RCC 7860 (cell line): Measurements from ENCODE around the gene SEMA3G.

Source experiments
- DNase-seq: peaks from one replicate; pipeline ENCODE4 v3.0.0-alpha.2; 2015; ENCODE audit warnings: low spot score
- FAIRE-seq: peaks from 2 replicates; lab custom pipeline; 2012; peaks lifted over from hg19 to GRCh38; lab: Jason Lieb, UNC

Gene SEMA3G

DNA sequence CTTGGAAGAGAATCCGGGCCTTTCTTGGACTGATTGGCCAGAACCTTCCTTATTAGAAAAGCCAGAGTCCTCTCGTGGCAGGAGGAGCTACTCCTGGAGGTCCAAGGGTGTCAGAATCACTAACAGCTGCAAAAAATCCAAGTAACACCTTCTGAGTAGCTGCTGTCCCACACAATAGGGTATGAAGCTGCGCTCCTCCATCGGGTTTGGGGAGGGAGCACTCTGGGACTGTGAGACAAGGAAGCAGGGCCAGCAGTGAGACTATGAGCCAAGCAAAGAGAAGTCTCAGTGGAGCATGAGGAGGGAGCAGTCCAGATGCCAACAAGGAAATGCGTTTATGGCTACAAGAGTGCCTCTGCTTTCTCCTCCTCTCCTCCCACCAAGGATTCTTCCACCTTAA is 21.7 kb downstream of the SEMA3G start:
- no peak for FAIRE-seq

DNA sequence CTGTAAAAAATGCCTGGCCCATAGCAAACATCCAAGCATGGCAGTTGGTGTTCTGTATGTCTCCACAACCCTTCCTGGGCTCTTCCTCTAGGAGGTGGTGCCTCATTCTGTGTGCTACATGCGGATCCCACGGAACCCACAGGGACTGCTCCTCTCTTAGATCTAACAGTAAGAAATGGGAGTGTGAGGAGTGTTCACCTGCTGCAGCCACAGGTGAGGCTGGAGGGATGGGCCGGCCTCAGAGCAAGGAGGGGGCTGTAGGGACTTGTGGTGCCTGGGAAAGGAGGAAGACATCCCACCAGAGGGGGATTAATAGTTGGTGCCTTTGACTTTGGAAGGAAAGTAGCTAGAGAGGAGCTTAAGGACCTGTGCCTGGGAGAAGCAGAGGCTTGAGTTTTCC is 22.2 kb downstream of the SEMA3G start:
- DNase-seq = no peak
- FAIRE-seq = no peak

More for the DNA sequence above, 21.7 kb downstream of the SEMA3G start:
- DNase-seq = no peak

- no peak for FAIRE-seq
- DNase-seq = no peak
These were observed 24.5 kb downstream of the SEMA3G start for GRCh38 chr3:52420388-52420787.

GRCh38 chr3:52415800-52416199 is 29.1 kb downstream of the SEMA3G start:
- DNase-seq (no peak), FAIRE-seq (no peak)

DNA sequence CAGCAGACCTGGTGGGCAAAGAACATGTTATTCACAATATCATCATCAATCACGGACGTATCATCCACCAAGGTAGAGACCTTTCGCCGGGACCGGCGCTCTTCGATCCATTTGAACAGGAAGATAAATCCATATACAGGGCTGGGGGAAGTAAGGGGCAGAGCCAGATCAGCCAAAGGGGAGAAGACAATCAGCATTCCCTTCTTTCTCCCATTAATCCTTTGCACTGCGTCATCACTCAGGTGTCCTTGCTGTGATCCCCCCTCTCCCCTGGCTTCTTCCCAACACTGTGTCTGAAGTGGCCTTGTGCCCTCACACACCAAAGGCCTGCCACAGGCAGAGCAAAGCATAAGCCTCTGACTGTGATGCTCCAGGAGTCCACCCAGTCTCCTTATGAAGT is 36.4 kb downstream of the SEMA3G start:
- FAIRE-seq = no peak
- no peak for DNase-seq

DNA sequence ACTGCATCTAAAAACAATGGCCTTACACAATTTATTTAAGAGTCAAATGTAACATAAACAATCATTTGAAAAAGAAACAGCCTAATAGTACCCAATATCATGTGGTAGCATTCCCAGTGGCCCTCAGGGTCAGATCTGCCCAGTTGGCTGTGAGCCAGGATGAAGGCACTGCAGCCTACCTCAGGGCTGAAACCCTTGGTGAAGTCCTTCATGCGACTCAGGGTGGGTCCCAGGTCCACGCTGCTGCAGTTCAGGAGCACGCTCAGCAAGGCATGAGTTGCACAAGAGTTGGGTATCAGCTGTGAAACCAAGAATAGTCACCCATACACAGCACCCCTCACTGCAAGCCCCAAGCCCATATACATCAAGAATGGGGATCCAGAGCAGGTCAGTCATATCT is 37.1 kb downstream of the SEMA3G start:
- no peak for DNase-seq
- FAIRE-seq = no peak

GRCh38 chr3:52406791-52407510 is 38.0 kb downstream of the SEMA3G start:
- DNase-seq (no peak), FAIRE-seq (no peak)

GRCh38 chr3:52406231-52406661 is 38.7 kb downstream of the SEMA3G start:
- no peak for DNase-seq
- FAIRE-seq = no peak

GRCh38 chr3:52405601-52406110 is 39.2 kb downstream of the SEMA3G start:
- no peak for FAIRE-seq
- DNase-seq = no peak

DNA sequence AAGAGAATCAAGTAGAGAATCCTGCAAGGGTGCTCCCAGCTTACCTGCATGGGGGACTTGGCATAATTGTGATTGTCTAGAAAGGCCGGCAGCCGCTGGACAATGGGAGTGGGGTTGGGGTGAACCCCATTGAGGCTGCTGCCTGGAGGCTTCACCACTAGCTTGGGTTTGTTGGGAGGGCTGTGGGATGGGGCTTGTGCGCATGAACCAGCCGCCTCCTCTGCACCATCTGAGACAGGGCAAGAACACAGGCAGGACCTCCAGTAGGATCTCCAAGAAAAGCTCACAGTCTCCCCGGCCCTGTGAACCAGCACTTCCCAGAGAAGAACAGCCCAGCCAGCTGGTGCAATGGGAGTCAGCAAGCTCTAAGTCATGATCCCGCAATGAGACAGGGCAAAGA is 39.8 kb downstream of the SEMA3G start:
- FAIRE-seq (no peak), DNase-seq (no peak)

GRCh38 chr3:52404391-52404790 is 40.5 kb downstream of the SEMA3G start:
- no peak for FAIRE-seq

GRCh38 chr3:52403955-52404354 is 40.9 kb downstream of the SEMA3G start:
- FAIRE-seq (no peak), DNase-seq (no peak)

More at GRCh38 chr3:52404391-52404790, 40.5 kb downstream of the SEMA3G start:
- DNase-seq = no peak

DNA sequence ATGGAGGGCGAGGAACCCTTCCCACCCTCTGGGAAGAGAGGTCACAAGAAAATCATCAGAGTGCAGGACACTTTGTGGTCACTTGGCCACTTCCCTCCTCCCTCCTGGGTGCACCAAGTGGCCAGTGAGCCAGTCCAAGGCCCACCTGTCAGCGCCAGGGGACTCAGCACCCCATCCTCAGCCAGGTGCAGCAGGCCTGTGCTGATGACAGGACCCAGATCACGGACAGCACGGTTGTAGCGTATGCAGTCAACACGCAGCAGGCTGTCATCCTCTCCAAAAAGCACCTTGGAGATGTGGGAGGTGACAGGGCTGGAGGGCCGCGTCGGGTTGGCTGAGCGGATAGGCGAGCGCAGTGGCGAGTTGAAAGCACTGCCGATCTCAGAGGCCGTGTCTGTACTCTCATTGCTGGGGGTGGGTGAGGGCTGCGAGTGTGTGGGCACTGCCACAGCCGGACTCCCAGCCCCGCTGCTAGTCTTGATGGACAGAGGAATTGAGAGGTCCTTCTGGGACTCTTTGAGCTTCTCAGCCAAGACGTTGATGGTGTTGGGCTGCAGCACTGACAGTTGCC is 41.5 kb downstream of the SEMA3G start:
- FAIRE-seq (no peak), DNase-seq (no peak)

DNA sequence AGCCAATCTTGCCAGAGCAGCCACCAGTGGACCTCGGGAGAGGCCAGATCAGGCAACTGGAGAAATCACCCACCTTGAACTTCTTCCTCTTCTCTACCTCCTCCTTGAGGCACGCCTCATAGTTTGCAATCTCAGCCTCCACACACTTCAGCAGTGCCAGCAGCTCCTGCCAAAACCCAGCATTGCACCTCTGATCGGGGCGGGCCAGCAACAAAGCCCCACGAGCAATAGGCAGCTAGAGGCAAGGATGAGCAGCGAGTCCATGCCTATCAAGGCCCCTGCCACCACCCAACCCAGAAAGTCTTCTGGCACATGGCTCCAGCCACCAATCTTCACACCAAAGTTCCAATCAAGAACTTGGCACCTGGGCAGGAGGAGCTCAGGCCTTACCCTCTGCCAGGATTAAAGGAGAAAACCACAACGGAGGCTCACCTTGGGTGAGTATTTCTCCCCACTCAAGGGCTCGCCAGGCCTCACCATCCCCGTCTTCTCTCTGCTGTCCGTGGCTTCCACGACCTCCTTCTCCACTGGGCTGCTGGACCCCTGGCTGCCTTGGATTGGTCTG is 42.1 kb downstream of the SEMA3G start:
- FAIRE-seq (no peak), DNase-seq (no peak)

- DNase-seq (no peak), FAIRE-seq (no peak)
These were observed 42.8 kb downstream of the SEMA3G start for GRCh38 chr3:52402101-52402521.

GRCh38 chr3:52401551-52401950 is 43.4 kb downstream of the SEMA3G start:
- FAIRE-seq (no peak), DNase-seq (no peak)

DNA sequence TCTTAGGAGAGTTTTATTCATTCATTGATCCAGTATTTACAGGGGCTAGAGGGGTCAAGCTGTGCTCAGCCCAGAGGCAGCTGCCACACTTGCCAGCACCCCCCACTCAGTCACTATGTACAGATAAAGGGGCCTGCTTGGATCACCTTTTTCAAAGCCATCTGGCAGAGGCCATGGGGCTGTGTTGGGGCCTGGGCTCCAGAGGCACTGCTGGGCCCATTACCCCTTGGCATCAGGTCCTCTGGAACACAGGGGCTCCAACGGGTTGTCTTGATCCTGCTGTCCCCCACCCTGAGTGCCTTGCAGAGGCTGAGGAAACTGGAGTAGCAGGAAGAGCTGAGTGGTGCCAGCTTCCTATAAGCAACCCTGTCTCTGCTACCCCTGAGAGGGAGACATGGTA is 43.9 kb downstream of the SEMA3G start:
- DNase-seq = no peak
- FAIRE-seq = no peak

DNA sequence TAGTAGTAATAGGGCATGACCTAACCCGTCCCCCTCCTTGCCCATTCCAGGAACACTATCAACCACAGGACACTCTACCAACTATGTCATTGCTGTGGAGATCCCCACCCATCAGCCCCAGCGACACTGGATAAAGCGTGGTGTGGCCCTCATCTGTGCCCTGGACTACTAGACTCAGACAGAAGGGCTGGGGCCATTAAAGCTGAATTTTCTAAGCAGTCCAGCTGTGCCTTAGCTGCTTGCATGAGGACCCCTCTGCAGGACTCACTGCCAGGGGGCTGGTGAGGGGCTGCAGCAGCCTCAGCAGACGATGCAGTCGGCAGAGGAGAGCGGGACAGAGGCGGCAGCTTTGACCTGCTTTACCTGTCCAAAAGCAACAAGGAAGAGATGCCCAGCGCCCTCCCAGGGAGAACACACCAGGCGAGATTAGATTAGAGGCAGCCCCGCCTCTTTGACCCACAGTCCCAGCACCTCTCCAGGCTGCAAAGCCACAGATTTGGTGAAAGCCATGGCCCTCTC is 44.6 kb downstream of the SEMA3G start:
- no peak for DNase-seq
- FAIRE-seq = no peak

- DNase-seq = no peak
- no peak for FAIRE-seq
These were observed 45.3 kb downstream of the SEMA3G start for GRCh38 chr3:52399593-52399992.

- DNase-seq = no peak
- no peak for FAIRE-seq
These were observed 45.8 kb downstream of the SEMA3G start for GRCh38 chr3:52399131-52399530.

DNA sequence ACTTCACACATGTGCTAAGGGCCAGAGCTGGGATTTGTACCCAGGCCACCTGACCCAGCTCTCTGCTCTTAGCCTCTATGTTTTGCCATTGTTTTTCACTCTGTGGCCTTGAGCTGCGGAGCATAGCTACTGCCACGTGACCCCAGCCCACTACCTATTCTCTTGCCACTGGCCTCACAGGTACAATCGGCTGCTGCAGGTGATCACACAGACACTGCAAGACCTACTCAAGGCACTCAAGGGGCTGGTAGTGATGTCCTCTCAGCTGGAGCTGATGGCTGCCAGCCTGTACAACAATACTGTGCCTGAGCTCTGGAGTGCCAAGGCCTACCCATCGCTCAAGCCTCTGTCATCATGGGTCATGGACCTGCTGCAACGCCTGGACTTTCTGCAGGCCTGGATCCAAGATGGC is 46.2 kb downstream of the SEMA3G start:
- no peak for FAIRE-seq
- no peak for DNase-seq
